ENCODE results near the gene SLC9A3.

SLC9A3 gene

GRCh38 chr5:538271-538771 lies 14.1 kb upstream of the SLC9A3 start:
- DNase-seq: no peak

DNA sequence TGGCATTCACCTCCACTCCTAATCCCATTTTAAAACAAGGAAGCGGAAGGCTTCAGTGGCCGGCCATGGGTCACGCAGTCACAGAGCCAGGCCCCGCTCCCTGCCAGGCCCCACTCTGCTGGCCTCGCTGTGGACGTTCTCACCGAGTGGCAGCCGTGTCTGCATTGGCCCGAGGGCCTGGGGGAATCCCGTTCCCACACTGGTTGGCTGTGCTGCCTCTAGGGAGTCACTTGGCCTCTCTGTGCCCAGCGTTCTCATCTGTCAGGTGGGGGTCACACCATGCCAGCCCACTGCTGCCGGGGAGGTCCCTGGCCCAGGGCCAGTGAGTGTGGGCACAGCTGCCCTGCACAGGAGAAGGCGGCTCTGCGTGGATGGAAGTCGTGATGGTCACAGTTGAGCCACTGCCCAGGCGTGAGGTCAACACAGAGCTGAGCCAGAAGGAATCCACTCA lies 13.4 kb upstream of the SLC9A3 start:
- no peak for DNase-seq

GRCh38 chr5:537098-537497 lies 12.8 kb upstream of the SLC9A3 start:
- DNase-seq: no peak

DNA sequence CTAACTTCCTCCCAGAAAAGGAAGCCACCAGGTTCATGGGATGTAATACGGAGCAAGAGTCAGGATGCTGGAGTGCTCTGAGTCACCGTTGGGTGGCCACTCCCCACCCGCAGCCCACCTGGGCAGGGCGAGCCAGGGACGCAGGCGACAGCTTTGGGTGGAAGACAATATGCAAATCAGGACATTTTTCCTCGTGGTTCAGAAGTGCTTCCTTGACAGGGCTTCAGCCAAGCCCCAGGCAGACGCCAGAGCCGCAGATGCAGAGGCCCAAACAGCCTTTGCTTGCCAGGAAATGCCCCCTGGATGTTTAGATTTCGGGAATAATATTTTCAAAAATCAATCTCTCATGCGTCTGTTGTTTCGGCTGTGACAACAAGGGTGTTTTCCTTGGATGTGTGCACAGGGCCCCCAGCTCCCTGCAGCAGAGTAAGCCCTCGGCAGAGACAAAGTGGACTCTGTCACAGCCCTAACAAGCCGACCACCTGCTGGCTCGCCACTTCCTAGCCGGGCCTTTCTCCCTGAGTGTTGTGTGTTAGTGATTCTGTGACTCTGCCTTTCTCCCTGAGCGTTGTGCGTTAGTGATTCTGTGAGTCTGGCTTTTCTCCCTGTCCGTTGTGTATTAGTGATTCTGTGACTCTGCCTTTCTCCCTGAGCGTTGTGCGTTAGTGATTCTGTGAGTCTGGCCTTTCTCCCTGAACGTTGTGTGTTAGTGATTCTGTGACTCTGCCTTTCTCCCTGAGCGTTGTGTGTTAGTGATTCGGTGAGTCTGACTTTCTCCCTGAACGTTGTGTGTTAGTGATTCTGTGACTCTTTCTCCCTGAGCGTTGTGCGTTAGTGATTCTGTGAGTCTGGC lies 11.8 kb upstream of the SLC9A3 start:
- no peak for DNase-seq

DNA sequence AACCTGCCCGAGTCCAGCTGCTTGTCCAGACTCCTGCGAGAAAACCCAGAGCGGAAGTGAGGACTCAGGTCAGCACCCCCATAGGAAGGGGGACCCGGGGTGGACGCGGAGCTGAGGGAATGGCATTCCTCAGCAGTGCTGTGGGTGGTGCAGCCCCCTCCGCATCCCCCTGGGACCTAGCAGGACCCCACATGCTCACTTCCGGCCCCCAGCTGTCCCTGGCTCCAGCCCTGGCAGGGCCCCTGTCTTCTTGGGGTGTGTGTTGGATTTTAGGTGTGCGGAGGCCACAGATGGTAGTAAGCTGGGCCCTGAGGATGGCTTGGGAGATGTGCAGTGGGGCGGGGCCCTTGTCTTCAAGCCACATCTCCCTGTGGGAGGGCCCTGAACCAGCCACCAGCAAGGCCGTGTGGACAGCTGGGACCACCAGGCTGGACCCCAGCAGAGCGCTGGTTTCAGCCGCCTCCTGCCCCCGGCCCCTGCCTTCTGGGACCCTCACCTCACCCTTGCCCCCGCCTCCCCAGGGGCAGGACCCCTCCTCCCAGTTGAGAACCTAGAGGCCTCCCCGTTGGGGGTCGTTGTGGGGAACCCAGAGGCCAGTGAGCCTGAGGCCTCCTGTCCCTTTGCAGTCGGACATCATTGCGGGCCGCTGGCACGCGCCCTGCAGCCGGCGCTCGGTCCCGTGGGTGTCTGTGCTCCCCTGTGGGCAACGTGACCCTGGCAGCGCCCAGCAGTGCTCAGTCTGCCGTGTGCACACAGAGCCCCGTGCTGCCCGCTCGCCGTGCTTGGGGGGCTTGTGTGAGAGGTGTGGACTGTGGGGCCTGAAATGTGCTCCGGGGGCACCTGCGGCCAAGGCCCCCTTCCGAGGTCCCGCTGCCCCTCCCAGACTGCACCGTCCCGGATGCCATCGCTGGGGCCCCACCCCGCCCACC lies 10.8 kb upstream of the SLC9A3 start:
- no peak for DNase-seq

DNA sequence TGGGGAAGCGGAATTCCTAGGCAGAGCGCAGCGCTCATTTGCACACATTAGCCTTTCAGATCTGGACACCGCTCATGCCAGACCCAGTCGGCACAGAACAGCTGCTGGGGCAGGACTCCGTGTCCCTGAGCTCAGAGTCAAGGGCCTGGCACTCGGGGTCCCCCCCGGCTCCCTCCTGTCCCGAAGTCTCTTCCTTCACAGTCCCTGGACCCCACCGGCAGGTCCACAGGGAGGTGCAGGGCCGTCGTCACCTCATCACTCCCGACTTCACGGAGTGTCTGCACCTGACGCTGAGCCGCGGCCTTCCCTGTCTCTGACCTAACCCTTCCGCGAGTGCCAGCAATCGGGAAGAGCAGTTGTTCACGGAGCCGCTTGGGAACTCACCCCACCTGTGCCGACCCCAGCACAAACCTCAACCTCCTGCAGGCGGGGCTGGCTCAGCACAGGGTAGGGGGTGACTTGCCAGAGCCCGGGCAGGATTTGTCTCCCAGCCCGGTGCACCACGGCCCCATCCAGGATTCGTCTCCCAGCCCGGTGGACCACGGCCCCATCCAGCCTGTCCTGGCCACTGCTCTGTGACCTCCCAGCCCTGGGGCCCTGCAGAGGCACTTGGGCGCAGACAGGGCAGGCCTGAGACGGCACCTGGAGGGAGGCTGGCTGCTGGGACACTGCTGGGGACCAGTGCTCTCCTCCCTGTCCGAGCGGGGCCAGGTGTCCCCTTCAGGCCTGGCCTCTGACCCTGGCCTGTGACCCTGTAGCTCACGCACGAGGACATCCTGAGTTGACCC lies 9.9 kb upstream of the SLC9A3 start:
- DNase-seq: no peak

- DNase-seq: no peak
Observed at GRCh38 chr5:533243-533954, 9.2 kb upstream of the SLC9A3 start.

DNA sequence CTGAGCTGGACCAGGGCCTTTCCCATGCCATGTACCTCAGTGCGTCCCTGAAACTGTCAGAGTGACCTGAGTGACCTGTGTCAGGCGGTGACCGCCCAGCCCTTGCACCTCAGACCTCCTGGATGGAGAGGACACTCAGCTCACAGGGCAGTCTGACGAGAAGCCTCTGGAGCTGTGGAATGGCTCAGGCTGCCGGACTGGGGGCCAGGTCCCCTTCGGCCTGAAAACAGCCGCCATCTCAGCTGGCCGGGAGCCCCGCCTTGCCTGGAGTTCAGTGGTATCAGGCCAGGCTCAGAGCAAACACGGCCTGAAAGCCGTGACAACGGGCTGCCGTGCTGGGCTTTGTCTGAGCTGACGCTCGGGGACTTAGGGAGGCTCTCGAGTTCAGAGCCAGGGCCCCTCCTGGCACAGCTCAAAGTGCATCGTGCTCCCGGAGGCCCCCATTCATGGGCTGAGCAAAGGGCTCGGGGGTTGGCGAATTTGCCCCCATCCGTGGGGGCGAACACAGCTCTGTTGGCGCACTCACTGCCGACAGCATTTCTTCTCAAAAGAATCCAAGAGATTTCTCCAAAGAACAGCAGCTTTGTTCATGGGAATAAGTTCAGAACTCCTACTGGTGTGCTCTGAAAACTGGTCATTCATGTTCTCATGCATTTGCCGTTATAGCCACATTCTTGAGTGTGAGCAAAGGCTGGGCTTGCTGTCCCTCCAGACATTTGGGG lies 8.4 kb upstream of the SLC9A3 start:
- DNase-seq: no peak

DNA sequence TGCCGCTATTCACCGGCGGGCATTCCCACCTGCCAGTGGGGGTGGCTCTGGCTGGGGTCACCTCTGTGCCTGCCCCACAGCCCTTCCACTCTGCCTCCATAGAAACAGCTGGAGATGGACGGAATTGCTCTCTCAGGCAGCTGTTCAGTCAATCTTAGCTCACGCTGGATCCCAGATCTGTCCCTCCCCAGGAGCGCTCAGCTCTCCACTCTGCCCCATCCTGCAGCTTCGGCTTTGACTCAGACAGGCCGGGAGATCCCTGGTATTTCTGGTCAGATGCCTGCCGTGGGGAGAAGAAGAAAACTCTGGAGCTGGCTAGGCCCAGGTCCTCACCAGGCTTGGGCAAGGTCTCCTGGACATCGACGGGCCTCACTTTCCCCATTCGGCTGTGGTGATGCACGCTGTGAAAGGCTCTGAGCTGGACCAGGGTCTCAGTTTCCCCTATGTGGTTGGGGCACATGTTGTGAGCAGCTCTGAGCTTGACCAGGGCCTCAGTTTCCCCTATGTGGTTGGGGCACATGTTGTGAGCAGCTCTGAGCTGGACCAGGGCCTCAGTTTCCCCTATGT lies 7.6 kb upstream of the SLC9A3 start:
- no peak for DNase-seq

- no peak for DNase-seq
Observed at GRCh38 chr5:531101-531748, 7.0 kb upstream of the SLC9A3 start.

GRCh38 chr5:530001-530955 lies 6.0 kb upstream of the SLC9A3 start:
- DNase-seq: no peak

DNA sequence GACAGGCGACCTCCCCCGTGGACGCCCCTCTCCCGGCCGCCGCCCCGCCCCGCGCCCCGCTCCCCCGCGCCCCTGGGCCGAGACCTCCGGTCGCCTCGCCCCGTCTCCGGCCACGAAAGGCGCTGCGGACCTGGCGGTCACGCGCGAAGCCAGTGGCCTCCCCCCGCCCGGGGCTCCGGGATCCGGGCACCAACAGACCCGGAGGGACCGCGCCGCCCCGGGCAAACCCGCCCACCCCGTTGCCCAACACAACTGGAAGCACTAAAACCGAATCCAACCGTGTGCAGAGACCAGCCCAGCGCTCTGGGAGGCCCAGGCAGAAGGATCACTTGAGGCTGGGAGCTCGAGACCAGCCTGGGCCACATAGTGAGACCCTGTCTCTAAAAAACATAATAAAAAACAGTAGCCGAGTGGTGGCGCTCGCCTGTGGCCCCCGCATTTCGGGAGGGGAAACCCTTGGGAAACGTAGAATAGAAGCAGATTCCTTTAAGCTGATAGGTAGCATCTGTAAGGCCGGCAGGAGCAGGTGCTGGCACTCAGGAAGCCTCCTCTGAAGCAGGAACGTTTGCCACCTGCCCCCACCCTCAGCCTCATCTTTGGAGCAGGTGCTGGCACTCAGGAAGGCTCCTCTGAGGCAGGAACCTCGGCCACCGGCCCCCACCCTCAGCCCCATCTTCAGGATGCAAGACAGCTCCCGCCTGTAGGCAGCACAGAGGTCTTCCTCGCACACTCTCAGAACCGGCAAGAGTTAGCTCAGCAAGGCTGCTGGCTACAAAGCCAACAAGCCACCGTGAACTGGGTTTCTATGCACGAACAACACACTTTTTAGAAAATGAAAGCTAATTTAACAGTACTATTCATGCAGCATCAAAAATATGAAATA lies 4.6 kb upstream of the SLC9A3 start:
- DNase-seq: no peak

GRCh38 chr5:527646-528628 lies 3.7 kb upstream of the SLC9A3 start:
- DNase-seq: no peak

GRCh38 chr5:526456-527088 lies 2.3 kb upstream of the SLC9A3 start:
- DNase-seq: no peak

GRCh38 chr5:525916-526315 lies 1.7 kb upstream of the SLC9A3 start:
- DNase-seq: no peak

- DNase-seq: no peak
Observed at GRCh38 chr5:524973-525761, 918 bp upstream of the SLC9A3 start.
